A673 (cell line): ENCODE data around the gene CFAP410.

Experiments used
- EZH2 ChIP-seq: fragments of 200-600 bp; sonication (generic); IDR thresholded peaks from 2 replicates; pipeline ENCODE4 v1.6.1; 2017; ENCODE audit warnings: borderline replicate concordance, low read depth, mild to moderate bottlenecking, mixed read lengths, antibody characterized with exemption, low read length; ENCODE audit not compliant: poor library complexity, severe bottlenecking
- TF ChIP-seq, protein P1 (sequence below): fragments of 300-800, 200-600 bp; sonication (generic); conservative IDR thresholded peaks from 2 replicates; pipeline ENCODE4 v1.5.1; 2017; ENCODE audit warnings: low read depth, mild to moderate bottlenecking, antibody characterized with exemption, low read length, moderate library complexity, mixed read lengths

DNA sequence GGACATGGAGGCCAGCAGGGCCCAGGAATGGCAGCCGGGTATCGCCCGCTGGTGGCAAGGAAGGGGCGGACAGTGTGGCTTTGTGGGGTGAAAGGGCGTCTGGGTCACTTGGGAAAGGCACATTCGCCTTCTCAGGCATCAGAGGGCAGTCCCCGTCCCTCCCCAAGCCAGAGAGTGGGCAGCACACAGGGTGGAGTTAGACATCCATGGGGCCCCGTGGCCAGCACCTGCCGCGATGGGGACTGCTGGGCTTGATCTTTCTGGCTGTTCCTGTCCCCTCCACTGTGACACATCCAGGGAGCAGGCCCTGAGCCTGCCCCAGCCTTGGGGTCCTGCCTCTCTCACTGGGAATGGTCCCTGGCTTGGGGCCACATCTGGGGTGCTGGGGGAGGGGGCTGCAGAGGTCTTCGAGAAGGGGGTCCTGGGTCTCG, 10.2 kb upstream of the CFAP410 start:
- TF ChIP-seq, protein P1, sequence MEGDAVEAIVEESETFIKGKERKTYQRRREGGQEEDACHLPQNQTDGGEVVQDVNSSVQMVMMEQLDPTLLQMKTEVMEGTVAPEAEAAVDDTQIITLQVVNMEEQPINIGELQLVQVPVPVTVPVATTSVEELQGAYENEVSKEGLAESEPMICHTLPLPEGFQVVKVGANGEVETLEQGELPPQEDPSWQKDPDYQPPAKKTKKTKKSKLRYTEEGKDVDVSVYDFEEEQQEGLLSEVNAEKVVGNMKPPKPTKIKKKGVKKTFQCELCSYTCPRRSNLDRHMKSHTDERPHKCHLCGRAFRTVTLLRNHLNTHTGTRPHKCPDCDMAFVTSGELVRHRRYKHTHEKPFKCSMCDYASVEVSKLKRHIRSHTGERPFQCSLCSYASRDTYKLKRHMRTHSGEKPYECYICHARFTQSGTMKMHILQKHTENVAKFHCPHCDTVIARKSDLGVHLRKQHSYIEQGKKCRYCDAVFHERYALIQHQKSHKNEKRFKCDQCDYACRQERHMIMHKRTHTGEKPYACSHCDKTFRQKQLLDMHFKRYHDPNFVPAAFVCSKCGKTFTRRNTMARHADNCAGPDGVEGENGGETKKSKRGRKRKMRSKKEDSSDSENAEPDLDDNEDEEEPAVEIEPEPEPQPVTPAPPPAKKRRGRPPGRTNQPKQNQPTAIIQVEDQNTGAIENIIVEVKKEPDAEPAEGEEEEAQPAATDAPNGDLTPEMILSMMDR = no peak
- TF ChIP-seq EZH2 = no peak
